ENCODE measurements around the gene RLF.

The RLF gene, protein sequence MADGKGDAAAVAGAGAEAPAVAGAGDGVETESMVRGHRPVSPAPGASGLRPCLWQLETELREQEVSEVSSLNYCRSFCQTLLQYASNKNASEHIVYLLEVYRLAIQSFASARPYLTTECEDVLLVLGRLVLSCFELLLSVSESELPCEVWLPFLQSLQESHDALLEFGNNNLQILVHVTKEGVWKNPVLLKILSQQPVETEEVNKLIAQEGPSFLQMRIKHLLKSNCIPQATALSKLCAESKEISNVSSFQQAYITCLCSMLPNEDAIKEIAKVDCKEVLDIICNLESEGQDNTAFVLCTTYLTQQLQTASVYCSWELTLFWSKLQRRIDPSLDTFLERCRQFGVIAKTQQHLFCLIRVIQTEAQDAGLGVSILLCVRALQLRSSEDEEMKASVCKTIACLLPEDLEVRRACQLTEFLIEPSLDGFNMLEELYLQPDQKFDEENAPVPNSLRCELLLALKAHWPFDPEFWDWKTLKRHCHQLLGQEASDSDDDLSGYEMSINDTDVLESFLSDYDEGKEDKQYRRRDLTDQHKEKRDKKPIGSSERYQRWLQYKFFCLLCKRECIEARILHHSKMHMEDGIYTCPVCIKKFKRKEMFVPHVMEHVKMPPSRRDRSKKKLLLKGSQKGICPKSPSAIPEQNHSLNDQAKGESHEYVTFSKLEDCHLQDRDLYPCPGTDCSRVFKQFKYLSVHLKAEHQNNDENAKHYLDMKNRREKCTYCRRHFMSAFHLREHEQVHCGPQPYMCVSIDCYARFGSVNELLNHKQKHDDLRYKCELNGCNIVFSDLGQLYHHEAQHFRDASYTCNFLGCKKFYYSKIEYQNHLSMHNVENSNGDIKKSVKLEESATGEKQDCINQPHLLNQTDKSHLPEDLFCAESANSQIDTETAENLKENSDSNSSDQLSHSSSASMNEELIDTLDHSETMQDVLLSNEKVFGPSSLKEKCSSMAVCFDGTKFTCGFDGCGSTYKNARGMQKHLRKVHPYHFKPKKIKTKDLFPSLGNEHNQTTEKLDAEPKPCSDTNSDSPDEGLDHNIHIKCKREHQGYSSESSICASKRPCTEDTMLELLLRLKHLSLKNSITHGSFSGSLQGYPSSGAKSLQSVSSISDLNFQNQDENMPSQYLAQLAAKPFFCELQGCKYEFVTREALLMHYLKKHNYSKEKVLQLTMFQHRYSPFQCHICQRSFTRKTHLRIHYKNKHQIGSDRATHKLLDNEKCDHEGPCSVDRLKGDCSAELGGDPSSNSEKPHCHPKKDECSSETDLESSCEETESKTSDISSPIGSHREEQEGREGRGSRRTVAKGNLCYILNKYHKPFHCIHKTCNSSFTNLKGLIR (N-terminal part only)

DNA sequence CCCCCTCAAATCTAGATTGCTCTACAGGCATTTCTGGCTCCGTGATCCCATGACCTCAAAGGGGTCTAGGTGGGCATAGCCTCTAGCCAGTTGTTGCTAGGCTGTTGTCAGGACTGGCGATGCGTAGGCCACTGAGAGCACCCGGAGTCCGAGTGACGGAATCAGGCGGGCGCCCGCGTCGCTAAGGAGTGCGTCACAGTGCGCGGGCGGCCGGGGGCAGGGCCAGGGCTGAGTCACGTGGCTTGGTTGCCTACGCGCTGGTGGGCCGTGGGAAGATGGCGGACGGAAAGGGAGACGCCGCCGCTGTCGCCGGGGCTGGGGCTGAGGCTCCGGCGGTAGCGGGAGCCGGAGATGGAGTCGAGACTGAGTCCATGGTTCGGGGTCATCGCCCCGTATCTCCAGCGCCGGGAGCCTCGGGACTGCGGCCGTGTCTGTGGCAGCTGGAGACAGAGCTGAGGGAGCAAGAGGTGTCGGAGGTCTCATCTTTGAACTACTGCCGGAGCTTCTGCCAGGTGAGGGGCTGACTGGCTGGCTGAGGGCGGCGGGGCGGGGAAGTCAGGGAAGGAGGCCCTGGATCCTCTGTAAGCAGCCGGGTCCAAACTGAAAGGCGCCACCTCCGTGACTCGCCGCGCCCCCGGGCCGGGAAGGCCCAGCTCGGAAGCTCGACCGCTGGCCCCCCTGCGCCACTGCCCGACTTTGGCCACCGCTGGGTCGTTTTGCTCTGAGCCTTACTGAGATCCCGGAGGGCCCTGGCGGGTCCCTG is at the start of gene RLF:
Gene RLF (plus strand): TSS at position 263 of the 763 bp plus-strand sequence. CDS start 13 bp downstream, at position 276.
- peak; percentile 96 for DNase-seq

DNA sequence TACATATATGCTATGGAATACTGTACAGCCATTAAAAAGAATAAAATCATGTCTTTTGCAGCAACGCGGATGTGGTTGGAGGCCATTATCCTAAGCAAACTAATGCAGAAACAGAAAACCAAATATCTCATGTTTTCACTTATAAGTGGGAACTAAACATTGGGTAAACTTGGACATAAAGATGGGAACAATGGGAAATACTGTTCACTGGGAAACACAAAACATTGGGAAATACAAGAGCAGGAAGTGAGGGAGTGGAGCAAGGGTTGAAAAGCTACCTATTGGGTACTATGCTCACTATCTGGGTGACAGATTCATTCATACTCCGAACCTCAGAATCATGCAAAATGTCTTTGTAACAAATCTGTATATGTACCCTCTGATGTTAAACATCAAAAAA is 46.8 kb upstream of the RLF start:
- no peak for DNase-seq

DNA sequence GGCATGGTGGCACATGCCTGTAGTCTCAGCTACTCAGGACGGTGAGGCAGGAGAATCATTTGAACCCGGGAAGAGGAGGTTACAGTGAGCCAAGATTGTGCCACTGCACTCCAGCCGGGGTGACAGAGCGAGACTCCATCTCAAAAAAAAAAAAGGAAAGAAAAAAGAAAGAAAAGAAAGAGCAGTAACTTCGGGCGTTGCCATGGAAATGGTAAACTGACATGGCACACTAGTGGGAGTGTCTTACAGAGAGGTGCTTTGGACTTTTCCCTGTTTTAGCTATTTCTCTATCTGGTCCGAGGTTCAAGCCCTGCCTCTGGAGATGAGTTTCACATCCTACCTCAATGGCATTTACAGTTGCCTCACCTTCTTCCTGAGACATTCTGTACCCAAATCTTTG is 41.1 kb upstream of the RLF start:
- DNase-seq = no peak

DNA sequence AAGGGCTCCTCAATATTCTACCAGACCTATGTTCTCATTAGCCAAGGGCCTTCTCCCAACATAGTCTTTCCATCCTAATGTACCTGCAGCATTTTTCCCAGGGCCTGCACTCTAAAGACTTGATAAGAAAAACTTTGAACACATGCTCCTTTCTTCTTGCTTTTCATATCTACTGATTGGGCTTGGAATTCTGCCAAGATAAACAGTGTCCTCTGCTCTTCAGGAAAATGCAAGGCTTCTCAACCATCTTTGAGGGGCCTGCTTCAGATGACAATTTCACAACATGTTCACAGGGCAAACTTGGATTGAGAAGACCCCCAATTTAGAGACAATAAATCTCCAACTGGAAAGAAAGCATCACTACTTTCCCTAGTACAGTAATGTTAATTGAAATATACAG is 38.3 kb upstream of the RLF start:
- DNase-seq = no peak

DNA sequence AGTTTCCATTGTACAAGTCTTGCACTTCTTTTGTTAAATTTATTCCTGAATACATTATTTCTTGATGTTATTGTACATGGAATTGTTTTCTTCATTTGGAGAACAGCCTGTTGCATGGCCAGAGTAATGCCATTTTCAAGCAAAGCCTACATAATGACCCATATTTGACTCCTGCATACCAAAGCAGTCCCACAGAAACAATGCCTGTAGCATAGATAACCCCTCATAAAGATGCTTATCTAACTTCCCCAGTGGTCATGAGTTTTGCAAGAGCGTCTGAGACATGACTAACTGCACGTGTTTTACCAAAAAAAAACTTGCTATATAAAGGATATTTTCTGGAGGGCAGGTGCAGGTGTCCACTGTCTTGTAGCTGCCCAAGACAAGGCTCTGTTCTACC is 30.3 kb upstream of the RLF start:
- no peak for DNase-seq

DNA sequence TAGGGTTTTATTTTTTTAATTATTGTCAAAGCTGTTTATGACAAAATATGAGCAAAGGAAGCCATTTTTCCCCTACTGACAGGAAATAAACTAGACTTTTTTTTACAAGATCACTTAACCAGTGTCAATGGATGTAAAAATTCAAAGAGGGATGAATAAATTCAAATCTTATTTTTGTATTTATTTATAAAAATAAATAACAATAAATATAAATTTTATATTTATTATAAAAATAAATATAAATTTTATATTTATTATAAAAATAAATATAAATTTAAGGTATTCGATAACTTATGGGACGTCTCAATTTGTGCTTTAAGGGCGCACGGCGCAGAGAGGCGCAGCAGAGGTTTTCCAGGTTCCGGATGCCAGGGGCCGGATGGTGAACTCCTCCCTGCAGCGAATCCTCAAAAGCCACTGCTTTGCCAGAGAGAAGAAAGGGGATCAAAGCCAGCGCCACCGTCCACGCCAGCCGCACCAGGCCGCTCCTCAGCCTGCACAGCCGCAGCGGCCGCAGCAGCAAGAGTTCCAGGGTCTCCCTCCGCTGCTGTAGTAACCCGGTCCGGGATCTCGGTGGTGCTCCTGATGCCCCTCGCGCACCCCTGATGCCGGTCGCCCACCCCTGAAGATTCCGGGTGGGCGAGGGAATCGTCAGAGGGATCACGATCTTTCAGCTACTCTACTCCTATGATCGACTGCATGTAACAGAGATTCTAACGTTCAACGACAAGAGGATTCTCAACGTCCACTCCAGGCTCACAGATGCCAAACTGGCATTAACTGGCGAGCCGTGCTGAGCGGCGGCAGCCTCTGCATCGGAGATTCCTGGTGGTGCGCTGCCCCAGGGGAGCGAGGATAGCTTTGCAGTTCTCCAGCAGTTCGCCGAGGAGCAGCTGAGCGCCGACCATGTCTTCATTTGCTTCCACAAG is 28.5 kb upstream of the RLF start:
- DNase-seq = no peak

DNA sequence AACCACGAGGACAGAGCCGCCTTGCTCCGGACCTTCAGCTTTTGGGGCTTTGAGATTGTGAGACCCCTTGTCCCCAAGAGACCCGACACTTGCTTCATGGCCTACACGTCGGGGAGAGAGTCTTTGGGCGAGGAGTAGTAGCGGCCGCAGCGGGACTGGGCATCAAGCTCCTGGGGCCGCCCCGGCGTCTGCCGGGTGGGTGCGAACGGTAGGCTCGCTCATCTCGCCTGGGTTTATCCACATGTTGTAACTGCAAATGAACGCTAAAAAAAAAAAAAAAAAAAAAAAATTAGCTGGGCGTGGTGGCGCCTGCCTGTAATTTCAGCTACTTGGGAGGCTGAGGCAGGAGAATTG is 27.9 kb upstream of the RLF start:
- DNase-seq = no peak

DNA sequence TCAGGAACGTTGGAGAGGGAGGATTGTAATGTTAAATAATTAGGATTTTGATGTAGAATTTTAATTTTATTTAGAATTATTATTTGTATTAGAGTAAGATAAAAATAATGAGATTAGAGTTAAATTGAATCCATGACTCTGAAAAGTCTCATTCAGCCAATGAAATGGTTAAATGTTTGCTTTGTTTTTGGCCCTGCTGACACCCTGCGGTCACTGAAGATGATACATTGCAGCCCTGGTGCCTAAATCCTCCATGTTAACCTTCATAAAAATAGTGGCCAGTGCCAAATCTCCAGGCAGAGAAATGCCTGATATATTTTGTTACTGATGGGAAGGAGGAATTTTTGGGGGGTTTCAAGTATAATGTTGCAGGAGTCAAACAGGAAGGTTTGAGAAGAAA is 27.3 kb upstream of the RLF start:
- DNase-seq = no peak

DNA sequence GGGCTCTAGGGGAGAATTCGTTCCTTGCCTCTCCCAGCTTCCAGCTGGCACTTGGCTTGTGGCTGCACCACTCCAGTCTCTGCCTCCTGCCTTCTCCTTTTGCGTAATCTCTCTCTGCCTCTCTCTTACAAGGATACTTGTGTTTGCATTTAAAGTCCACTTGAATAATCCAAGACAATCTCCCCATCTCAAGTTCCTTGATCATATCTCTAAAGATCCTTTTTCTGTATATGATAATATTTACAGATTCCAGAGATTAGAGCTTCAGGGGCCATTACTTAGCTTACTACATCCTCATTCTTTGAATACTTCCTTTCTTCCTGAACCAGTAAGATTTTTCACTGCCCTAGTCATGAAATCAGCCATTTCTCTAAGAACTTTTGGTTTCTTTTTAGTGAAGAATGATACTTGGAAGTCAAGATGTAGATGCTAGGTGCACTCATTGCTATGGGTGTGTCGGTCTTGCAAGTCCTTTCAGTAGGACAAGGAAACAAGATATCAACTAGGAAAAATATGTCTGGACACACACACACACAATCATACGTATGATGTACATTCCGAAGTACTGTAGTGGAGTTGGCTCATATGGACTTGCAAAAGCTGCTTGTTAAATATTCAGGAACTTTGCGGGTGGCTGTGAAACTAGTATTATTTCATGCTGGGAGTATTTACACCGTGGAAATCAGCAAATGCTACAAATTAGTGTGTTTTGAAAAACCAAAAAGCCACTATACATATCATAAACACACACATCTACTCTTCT is 20.8 kb upstream of the RLF start:
- DNase-seq = no peak

DNA sequence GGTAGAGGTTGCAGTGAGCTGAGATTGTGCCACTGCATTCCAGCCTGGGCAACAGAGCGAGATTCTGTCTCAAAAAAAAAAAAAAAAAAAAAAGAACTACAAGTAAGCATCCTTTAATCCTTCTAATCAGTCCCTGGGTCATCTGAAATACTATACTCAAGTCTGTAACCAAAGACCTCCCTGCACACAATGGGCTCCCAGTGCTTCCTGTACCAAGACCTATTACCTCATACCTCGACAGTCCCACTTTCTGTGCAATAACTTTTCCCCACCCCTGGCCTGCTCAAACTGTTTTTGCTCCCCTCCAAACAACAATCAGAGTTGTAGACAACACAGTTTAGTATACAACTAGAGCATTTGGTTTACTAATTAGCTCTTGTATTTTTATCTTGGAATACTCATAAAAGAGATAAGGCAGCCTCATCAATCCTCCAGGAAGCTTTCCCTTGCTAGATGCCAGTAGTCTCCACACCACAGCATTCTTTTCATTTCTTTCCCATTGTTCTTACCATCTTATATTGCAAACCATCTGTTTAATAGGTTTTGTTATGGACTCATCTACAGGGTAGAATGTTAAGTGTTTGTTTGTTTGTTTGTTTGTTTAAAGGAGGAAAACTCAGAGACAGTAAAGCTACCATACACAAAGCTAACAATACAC is 19.2 kb upstream of the RLF start:
- DNase-seq = no peak

DNA sequence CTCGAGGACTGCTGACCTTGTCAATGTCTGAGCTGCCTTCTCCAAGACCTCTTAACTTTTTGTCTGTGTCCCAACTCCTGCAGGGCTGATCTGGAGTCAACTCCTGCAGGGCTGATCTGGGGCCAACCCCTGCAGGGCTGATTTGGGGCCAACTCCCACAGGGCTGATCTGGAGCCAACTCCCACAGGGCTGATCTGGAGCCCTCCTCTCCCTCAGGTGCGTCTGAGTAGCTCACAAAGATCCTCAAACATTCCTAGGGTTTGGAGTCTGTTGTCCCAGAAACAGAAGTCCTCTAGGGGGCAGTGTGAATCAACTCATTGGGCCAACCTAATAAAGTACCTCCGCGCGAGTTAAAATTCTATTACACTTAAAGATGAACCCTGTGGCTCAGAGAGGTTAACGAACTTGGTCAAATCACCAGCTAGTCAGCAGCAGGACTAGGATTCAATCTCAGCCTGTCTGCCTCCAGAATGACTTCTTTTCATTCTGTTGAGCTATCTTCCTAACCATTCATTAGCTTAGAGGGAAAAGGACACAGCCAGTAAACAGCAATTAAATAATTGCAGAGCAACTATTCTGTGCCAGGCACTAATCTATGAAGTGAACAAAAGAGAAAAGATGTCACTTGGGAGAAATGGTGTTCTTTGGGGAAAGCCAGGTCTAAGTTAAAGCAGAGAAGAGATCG is 17.2 kb upstream of the RLF start:
- DNase-seq = peak; percentile 74

DNA sequence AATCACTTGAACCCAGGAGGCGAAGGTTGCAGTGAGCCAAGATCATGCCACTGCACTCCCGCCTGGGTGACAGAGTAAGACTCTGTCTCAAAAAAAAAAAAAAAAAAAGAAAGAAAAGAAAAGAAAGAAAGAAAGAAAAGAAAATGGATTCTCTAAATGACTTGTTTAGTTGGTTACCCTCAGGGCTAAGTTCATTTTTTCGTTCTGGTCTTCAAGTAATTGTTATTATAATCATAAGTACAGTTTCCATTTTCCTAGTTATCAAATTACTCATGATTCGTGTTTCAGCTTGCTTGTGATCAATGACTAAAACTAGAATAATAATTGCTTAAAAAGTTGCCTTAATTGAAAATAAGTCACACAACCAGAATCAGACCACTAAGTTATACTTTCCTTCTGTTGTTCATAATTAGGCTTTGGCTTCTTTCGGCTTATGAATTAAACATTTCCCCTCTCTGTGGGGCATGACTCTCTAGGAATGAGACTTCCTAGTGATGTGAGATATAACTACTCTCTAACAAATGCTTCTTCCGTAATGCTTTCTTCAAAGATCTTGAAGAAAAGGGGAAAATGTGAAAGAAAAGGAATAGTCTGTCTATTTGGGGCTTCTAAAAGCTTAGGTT is 9.6 kb upstream of the RLF start:
- DNase-seq = no peak

DNA sequence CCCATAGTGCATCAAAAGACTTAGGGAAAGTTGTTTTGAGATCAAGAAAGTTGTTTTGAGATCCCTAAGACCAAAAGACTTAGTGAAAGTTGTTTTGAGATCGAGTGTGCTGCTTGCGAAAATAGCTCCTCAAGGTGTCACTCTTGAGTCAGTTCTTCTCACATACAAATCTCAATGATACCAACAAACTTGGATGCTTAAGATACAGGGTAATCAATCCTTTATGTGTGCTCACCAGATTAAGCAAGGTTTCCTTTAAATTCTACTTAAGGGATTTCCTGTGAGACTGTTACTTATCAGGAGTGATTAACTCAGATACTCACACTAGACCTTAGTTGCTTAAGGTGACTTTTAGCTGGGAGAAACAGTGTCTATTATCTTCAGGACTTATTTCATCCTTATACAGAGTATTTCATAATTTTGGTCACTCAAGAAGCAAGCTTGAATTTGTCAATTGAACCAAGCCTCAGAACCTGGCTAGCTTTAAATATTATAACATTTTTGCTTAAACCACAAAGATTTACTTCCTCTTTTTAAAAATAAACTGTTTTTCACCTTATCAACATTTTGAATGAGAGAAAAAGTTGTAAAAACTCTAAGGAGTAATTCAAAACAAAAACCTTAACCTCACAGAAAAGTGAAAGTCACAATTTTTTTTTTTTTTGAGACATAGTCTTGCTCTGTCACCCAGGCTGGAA is 8.0 kb upstream of the RLF start:
- DNase-seq = peak; percentile 33

DNA sequence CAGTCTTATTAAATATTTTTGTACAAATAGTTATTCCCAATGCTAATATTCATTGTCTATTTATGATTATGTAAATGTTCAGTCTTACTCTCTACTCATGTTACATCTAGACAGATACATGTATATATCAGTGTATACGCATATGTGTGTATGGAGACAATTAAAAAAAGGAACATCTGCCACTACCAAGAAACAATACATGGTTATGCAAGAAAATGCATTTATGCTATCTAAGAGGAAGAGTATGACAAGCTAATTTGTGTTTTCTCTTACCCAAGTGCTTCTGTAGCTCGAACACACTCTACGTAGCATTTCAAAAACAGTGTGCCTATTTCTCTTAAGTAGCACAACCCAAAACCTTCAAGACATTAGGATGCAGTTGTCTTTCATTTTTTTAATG is 6.1 kb upstream of the RLF start:
- DNase-seq = no peak

DNA sequence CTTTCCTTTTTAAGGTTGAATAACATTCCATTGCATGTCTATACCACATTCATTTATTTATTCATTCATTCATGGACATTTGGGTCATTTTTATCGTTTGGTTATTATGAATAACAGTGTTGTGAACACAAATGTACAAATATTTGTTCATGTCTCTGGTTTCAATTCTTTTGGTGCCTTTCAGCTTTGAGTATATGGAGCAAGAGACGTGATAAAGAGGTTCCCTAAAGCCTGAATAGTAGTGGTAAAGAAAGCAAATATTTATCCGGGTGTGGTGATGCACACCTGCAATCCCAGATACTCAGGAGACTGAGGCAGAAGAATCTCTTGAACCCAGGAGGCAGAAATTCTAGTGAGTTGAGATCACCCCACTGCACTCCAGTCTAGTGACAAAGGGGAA is 5.3 kb upstream of the RLF start:
- DNase-seq = no peak

DNA sequence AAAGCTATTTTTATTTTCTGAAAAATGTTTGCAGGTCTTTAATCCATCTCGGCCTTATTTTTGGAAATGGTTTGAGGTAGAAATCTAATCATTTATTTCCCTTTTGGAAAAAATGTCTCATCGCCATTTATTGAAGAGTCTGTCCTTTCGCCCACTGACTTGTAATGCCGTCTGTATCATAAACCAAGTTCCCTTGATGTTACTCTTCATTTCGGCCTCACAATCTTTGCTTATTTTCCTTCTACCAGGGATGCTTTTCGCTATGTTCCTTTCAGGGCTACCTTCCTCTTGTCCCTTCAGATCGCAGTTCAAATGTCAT is 422 bp upstream of the RLF start:
- no peak for DNase-seq

DNA sequence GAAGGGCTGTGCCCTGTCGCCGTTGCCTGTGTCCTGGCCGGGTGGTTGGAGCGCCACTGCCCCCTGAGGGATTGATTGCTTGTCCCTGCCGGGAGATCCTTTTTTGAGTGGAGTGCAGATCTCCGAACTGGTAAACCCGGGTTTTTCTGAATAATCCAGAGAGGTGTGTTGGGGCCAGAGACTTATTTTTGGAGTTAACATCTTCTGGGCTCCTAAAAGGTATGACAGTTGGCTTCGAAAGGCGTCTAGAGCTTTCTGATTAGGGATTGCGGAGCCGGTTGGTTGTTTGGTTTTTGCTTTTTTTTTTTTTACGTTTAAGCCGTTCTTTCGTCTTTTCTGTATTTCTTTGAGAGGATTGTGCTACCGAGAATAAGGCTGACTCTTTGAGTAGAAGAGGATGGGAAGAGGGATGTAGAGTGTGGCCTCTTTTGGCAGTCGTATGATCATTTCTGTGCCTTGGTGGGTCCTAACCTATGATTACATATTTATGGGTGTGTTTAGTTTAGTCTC is 756 bp downstream of the RLF start:
- DNase-seq = no peak

DNA sequence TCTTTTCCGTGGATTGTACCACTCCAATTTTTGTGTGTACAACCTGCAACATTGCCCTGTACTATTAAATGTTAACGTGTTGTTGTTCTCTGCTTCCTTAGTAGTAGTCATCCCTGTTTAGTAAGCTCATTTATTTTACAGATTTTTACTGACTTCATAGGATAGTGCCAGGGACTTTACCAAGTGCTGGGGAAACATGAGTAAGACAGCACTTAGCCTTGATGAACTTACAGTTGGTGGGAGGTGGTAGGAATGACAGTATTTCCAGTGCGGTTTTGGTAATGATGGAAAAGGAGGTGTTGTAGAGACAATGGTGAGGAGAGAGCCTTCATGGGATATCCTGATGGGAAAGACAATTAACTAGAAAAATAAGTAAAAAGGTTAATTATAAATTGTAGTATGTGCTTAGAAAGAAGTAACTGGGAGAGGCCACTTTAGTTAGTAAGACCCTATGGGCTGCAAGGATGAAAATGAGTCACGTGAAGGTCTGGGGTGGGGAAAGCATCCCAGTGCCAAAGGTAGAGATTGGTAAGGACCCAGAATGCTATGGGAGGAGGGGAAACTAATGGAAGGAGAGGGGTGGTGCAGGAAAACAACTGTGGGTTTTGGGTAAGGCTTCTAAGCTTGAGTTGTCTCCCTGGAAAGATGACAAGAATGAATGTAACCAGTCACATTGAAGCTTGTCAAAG is 1.7 kb downstream of the RLF start:
- DNase-seq = peak; percentile 11
